Fibroblast of pulmonary artery (primary cell): ENCODE measurements around the gene ZNF446.

Experiments
- DNase-seq: peaks from one replicate; pipeline ENCODE4 v3.0.0-alpha.2; 2010; ENCODE audit warnings: low read depth
- H3K4me3 ChIP-seq: replicated peaks from 2 replicates; pipeline ENCODE4 v1.5.1; 2011; ENCODE audit warnings: low read depth, mild to moderate bottlenecking, control low read depth, low read length, moderate library complexity
- TF ChIP-seq, protein P1 (sequence below): IDR thresholded peaks from 2 replicates; pipeline ENCODE4 v1.5.1; 2011; ENCODE audit warnings: mild to moderate bottlenecking, control low read depth, low read length, inconsistent platforms; ENCODE audit errors: missing control alignments

ZNF446 gene

DNA sequence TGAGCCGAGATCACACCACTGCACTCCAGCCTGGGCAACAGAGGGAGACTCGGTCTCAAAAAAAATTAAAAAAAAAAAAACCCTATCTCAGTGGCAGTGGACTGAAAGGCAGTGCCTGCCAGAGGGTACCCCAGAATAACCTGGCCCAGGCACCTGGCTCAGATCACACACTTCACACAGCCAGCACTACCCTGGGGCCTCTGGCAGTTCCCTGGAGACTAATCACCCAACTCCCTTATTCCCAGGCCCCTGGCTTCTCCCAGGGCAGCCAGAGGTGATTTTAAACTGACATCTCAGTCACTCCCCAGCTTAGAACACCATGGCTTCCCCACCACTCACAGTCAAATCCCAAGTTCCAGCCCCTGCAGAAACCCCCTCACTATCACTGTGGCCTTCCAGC lies 39.1 kb downstream of the ZNF446 start:
- DNase-seq, result no peak
- H3K4me3 ChIP-seq, result no peak overlapping the region
- TF ChIP-seq, protein P1, sequence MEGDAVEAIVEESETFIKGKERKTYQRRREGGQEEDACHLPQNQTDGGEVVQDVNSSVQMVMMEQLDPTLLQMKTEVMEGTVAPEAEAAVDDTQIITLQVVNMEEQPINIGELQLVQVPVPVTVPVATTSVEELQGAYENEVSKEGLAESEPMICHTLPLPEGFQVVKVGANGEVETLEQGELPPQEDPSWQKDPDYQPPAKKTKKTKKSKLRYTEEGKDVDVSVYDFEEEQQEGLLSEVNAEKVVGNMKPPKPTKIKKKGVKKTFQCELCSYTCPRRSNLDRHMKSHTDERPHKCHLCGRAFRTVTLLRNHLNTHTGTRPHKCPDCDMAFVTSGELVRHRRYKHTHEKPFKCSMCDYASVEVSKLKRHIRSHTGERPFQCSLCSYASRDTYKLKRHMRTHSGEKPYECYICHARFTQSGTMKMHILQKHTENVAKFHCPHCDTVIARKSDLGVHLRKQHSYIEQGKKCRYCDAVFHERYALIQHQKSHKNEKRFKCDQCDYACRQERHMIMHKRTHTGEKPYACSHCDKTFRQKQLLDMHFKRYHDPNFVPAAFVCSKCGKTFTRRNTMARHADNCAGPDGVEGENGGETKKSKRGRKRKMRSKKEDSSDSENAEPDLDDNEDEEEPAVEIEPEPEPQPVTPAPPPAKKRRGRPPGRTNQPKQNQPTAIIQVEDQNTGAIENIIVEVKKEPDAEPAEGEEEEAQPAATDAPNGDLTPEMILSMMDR, result no peak

DNA sequence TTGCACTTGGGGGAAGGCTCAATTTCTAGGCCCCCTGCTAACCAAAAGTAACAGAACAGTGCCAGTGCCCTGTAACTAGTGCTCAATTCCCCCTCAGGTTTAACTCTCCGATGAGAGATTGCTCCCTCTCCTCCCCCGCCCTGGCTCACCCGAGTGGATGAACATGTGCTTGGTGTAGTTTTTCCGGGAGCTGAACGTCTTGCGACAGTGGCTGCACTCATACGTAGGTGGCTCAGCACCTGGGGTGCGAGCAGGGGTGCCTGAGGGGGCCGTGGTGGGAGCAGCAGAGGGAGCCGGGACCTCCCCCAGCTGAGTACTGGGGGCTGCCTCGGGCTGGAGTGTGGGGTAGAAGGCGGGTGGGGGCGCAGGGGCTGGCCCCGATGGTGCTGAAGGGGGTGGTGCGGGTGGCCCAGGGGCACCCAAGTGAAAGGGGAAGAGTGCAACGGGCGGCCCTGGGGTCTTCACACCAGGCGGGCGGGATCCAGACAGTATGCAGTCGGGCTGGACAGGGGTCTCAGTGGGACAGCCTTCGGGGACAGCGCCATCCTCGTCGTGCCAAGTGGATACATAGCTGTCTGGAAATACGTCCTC lies 40.2 kb downstream of the ZNF446 start:
- TF ChIP-seq, protein P1, result no peak
- no peak for DNase-seq
- no peak overlapping the region for H3K4me3 ChIP-seq

DNA sequence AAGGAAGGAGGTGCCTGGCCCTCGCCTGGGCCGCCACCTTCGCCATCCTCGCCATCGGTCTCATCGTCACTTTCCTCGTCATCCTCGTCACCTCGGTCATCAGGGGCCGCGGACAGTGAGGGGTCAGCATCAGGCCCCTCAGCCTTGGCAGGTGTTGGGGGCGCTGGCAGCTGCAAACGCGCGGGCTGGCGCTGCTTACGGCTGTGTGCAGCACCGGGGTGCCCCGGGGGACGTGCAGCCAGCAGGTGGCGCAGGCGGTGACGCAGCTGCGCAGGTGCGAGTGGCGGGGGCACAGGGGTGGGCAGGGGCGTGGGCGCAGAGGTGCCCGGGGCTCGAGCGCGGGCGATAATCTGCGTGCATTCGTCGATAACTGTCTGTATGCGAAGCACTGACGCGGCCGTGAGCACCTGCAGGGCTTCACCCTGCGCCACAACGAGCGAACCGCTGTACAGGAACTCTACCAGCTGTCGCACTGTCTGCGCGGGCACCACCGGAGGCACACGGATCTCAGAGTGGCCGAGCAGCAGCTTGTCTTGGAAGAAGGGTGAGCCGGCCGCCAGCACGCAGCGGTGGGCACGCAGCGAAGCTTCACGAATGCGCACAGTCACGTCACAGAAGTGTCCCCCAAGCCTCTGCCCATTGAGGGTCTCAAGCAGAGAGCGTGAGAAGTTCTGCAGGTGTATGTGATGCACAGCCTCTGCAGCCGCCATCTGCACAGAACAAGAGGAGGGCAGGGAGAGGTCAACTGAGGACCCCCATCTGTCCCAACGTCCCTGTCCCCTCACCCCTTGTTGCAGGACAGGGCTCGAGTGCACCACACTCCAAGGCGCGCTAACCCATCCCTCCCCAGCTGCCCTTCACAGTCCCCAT lies 41.0 kb downstream of the ZNF446 start:
- TF ChIP-seq, protein P1, result no peak
- no peak overlapping the region for H3K4me3 ChIP-seq
- no peak for DNase-seq

DNA sequence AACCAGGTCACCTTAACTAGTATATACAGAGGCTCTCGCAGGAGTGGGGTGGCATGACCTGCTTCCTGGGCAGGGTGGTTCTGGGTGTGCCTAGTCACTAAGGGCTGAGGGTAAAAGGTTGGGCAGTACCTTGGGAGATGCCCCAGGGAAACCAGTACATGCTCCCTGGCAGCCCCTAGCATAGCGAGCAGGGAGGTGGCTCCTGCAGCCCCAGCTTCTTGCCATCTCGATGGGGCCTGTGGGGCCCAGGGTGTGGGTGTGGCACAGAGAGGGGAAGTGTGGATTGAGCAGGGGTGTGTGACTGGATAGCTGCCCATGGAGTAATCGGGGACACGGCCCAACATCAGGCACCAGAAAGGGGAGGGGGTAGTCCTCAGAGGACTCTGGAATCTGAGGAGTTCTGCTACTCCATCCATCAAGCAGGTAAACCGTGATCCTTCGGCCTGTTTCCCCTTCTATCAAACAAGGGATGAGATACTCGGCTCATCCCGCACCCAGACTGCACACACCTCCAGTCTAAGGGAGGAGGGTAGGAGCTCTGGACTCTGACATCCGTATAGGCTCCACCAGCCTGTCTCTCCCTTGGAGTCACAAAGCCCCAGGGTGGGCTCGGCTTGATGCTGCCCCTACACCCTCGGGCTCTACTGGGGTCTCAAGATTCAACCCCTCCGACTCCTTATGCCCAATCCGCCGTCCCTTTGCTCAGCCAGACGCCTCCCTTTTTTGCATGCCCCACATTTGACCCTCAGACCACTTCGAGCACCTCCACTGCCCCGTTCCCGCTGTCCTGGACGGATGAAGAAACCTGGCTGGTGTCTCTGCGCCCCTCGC lies 42.3 kb downstream of the ZNF446 start:
- TF ChIP-seq, protein P1, result no peak
- no peak for DNase-seq
- peak overlapping the region; percentile 71 for H3K4me3 ChIP-seq

DNA sequence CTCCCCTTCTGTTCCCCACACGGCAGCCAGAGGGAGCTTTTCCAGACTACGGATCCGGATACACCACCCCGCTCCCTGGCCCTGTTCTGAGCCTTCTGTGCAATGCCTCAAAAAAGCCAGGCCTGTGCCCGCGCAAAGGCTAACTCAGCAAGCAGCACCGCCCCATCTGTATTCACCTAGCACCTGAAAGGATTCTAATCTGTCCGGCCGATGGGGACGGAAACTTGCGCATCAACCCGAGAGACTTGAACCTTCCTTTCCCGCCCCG lies 42.9 kb downstream of the ZNF446 start:
- TF ChIP-seq, protein P1, result peak; percentile 74
- peak overlapping the region; percentile 71 for H3K4me3 ChIP-seq
- DNase-seq, result peak; percentile 75

DNA sequence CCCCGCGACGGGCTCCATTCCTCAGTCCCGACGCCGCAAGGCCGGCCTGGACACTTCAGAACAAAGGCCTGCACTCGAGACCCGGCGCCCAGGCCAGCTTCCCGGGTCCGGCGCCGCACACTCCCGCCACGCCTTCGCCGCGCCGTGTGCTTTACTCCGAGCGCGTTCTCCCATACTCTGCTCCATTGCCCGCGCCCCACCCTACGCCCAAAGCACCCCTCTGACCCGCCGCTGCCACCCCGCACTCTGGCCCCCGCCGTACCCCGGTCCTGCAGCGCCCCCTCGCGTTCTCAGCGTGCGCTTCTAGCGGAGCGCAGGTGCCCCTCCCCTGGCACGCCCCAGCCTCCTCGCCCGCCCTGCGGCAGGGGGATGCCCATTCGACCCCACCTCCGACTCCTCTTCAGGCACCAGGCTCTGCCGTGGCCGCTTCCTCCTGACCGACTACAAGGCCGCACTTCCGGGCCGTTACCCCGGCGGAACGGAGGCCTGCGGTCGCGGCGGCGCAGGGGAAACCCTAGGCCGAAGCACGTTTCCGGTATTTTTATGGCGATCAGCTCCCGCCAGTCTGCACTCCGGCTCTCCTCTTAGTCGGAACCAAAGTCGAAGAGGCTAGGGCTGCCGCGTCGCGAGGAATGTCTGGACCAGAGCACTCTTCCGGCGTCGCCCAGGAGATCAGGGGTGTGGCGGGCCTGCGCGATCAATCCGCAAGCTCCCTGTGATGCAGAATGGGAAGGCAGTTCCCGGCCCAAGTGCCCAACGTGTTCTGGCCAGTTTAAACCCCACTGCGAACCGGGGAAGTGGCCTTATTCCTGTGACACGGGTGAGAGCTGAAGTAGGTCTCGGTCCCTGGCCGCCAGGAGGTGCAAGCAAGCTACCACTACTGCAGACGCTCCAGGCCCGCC lies 43.5 kb downstream of the ZNF446 start, which contains the start of gene ZBTB45:
TSS of gene ZBTB45 (minus strand) at position 456 of the 902 bp plus-strand sequence. CDS start 2,137 bp downstream, outside the sequence.
- TF ChIP-seq, protein P1, result peak; percentile 57
- peak; percentile 98 for DNase-seq
- H3K4me3 ChIP-seq, result peak within 1 kb of the TSS; percentile 71
